Astrocyte (in vitro differentiated cells and primary cell): ENCODE results near the gene FAN1. TPM values are rescaled to one million over a fixed set of nuclear protein-coding genes. Genes with fewer than 3 reads are reported as not detected.

Experiments used
- DNase-seq: peaks from one replicate; pipeline ENCODE4 v3.0.0-alpha.2; 2010; ENCODE audit warnings: low read depth
- FAIRE-seq: peaks from 2 replicates; lab custom pipeline; 2011; peaks lifted over from hg19 to GRCh38; lab: Jason Lieb, UNC
- H2AFZ ChIP-seq: 2 replicates; pipeline ENCODE4 v1.6.0; 2012; ENCODE audit warnings: low read depth, low read length, inconsistent platforms
- H3K27ac ChIP-seq: 2 replicates; pipeline ENCODE4 v1.5.1; 2011; ENCODE audit warnings: low read depth, low read length, inconsistent platforms
- H3K27me3 ChIP-seq: 2 replicates; pipeline ENCODE4 v1.6.0; 2011; ENCODE audit warnings: low read length, inconsistent platforms; ENCODE audit not compliant: insufficient read depth
- H3K36me3 ChIP-seq: 2 replicates; pipeline ENCODE4 v1.5.1; 2011; ENCODE audit warnings: low read length, inconsistent platforms; ENCODE audit not compliant: insufficient read depth
- H3K4me1 ChIP-seq: 2 replicates; pipeline ENCODE4 v1.5.1; 2011; ENCODE audit warnings: low read length, inconsistent platforms; ENCODE audit not compliant: insufficient read depth
- H3K4me2 ChIP-seq: 2 replicates; pipeline ENCODE4 v1.6.0; 2012; ENCODE audit warnings: low read length, inconsistent platforms
- H3K4me3 ChIP-seq: 2 replicates; pipeline ENCODE4 v1.5.1; 2011; ENCODE audit warnings: low read depth, mild to moderate bottlenecking, low read length, inconsistent platforms; ENCODE audit not compliant: insufficient read depth
- H3K79me2 ChIP-seq: 2 replicates; pipeline ENCODE4 v1.6.0; 2012; ENCODE audit warnings: mild to moderate bottlenecking, low read length, inconsistent platforms; ENCODE audit not compliant: insufficient read depth
- H3K9ac ChIP-seq: 2 replicates; pipeline ENCODE4 v1.6.0; 2012; ENCODE audit warnings: mild to moderate bottlenecking, low read length, inconsistent platforms
- H3K9me3 ChIP-seq: 2 replicates; pipeline ENCODE4 v1.5.1; 2012; ENCODE audit warnings: low read depth, mild to moderate bottlenecking, low read length, inconsistent platforms; ENCODE audit not compliant: insufficient read depth
- H4K20me1 ChIP-seq: 2 replicates; pipeline ENCODE4 v1.6.0; 2012; ENCODE audit warnings: low read length, inconsistent platforms; ENCODE audit not compliant: insufficient read depth
- H3K27ac Mint-ChIP-seq: one replicate; pipeline ENCODE4 v1.8.0; 2021; ENCODE audit warnings: mild to moderate bottlenecking, mixed read lengths; ENCODE audit not compliant: unreplicated experiment
- H3K27me3 Mint-ChIP-seq: one replicate; pipeline ENCODE4 v1.8.0; 2021; ENCODE audit warnings: low read depth, mixed read lengths; ENCODE audit not compliant: unreplicated experiment
- H3K36me3 Mint-ChIP-seq: one replicate; pipeline ENCODE4 v1.8.0; 2021; ENCODE audit warnings: low read depth, mixed read lengths; ENCODE audit not compliant: unreplicated experiment
- H3K4me1 Mint-ChIP-seq: one replicate; pipeline ENCODE4 v1.8.0; 2021; ENCODE audit warnings: low read depth, mixed read lengths; ENCODE audit not compliant: unreplicated experiment
- H3K4me3 Mint-ChIP-seq: one replicate; pipeline ENCODE4 v1.8.0; 2021; ENCODE audit warnings: mild to moderate bottlenecking, moderate library complexity, mixed read lengths; ENCODE audit not compliant: unreplicated experiment
- H3K9me3 Mint-ChIP-seq: one replicate; pipeline ENCODE4 v1.8.0; 2021; ENCODE audit warnings: mild to moderate bottlenecking, mixed read lengths; ENCODE audit not compliant: unreplicated experiment
- EZH2 ChIP-seq: IDR thresholded peaks from 2 replicates; pipeline ENCODE4 v1.6.1; 2012; ENCODE audit warnings: mild to moderate bottlenecking, low read length, inconsistent platforms; ENCODE audit not compliant: insufficient read depth
- total RNA-seq: library from RNA; stranded (reverse); gene quantifications from 2 replicates; pipeline ENCODE4 v1.2.1, GENCODE V29; 2021
- TF ChIP-seq, protein P1 (sequence below): IDR thresholded peaks from 2 replicates; pipeline ENCODE4 v1.5.1; 2011; ENCODE audit warnings: low read depth, mild to moderate bottlenecking, inconsistent platforms, low read length, moderate library complexity; ENCODE audit not compliant: insufficient read depth

The FAN1 gene
- total RNA-seq, 1 donor from 2014 or later = 13.6 TPM

DNA sequence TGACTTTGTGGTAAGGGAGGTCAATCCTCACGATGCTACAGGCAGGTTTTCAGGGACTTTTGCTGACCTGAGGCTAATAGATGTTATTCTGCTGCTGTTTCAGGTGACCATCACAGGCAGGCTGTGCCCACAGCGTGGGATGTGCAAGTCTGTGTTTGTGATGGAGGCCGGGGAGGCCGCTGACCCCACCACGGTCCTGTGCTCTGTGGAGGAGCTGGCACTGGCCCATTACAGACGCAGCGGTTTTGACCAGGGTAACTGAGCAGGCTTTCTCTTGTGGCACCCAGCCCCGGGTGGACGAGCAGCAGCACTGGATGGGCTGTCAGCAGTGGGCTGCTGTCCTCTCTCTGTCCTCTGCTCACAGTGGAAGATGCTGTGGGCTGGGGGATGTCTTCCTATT, 22.0 kb downstream of the FAN1 start:
- Histone ChIP-seq H3K27me3 (no peaks in the 10 kb centered on the region), H3K4me3 (no peak overlapping the region), H3K9me3 (no peaks in the 10 kb centered on the region), H3K4me2 (no peak overlapping the region), H3K79me2 (no peaks in the 10 kb centered on the region), H4K20me1 (peaks cover 8% of the 10 kb centered on the region), H3K36me3 (peaks cover 28% of the 10 kb centered on the region), H3K27ac (no peak overlapping the region), H3K9ac (no peak overlapping the region), H3K4me1 (peaks cover 37% of the 10 kb centered on the region), H2AFZ (no peak overlapping the region)
- no peak for FAIRE-seq
- peaks cover 22% of the 10 kb centered on the region for H3K4me1 Mint-ChIP-seq
- peaks cover 16% of the 10 kb centered on the region for H3K36me3 Mint-ChIP-seq
- TF ChIP-seq, protein P1, sequence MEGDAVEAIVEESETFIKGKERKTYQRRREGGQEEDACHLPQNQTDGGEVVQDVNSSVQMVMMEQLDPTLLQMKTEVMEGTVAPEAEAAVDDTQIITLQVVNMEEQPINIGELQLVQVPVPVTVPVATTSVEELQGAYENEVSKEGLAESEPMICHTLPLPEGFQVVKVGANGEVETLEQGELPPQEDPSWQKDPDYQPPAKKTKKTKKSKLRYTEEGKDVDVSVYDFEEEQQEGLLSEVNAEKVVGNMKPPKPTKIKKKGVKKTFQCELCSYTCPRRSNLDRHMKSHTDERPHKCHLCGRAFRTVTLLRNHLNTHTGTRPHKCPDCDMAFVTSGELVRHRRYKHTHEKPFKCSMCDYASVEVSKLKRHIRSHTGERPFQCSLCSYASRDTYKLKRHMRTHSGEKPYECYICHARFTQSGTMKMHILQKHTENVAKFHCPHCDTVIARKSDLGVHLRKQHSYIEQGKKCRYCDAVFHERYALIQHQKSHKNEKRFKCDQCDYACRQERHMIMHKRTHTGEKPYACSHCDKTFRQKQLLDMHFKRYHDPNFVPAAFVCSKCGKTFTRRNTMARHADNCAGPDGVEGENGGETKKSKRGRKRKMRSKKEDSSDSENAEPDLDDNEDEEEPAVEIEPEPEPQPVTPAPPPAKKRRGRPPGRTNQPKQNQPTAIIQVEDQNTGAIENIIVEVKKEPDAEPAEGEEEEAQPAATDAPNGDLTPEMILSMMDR = no peak
- TF ChIP-seq EZH2 = no peak
- no peaks in the 10 kb centered on the region for H3K27me3 Mint-ChIP-seq
- H3K27ac Mint-ChIP-seq = no peak overlapping the region
- no peak overlapping the region for H3K4me3 Mint-ChIP-seq
- H3K9me3 Mint-ChIP-seq = no peaks in the 10 kb centered on the region
- no peak for DNase-seq

DNA sequence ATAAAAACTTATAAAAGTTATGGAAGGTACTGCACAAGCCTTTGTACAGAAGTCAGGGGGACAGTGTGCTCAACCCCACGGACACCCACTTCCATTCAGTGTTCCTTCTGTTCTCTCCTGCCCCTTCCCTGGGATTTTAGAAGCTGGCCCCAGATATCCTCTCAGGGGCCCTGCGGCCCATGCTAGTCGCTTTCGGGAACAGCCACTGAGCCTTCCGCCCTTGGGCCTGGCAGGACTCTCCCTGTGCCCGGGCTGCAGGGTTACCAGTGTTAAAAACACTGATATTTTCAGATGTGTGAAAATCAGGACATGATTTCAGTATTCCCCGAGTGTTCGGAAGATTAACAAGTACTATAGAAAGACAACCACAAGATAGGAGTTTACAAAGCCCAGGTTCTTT, 22.4 kb downstream of the FAN1 start:
- Histone ChIP-seq H3K79me2 (no peaks in the 10 kb centered on the region), H3K4me2 (no peak overlapping the region), H3K36me3 (peaks cover 28% of the 10 kb centered on the region), H3K27me3 (no peaks in the 10 kb centered on the region), H3K9ac (no peak overlapping the region), H4K20me1 (peaks cover 8% of the 10 kb centered on the region), H2AFZ (no peak overlapping the region), H3K27ac (no peak overlapping the region), H3K9me3 (no peaks in the 10 kb centered on the region), H3K4me1 (peaks cover 37% of the 10 kb centered on the region), H3K4me3 (no peak overlapping the region)
- H3K27me3 Mint-ChIP-seq = no peaks in the 10 kb centered on the region
- H3K27ac Mint-ChIP-seq = no peak overlapping the region
- H3K36me3 Mint-ChIP-seq = peaks cover 18% of the 10 kb centered on the region
- no peak for FAIRE-seq
- H3K9me3 Mint-ChIP-seq = no peaks in the 10 kb centered on the region
- peaks cover 22% of the 10 kb centered on the region for H3K4me1 Mint-ChIP-seq
- H3K4me3 Mint-ChIP-seq = no peak overlapping the region
- DNase-seq = no peak
- TF ChIP-seq, protein P1 = no peak
- no peak for TF ChIP-seq EZH2

DNA sequence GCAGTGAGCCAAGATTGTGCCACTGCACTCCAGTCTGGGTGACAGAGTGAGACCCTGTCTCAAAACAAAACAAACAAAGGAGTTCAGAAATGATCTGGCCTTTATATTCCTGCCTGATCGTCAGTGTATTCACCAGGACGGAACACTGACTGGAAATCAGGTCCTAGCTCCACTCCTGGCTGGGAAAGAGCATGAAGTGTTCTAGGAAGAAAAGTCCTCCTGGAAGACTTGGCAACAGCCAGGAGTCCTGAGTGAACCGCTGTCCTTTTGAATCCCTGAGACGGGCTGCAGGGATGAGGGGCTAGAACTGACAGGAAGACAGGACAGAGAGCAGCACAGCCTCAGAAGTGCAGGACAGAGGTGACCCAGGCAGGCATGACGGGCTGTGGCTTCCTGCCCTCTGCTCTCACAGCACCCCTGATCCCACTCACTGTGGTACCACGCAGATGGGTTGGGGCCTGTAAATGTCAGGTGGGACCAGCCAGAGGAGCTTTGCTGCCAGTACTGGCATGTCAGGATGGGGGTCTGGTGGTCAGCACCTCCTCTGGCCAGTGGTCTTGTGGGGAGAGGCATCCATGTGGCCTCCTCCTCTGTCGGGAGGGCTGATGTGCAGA, 23.5 kb downstream of the FAN1 start:
- Histone ChIP-seq H3K27me3 (no peaks in the 10 kb centered on the region), H3K4me1 (peaks cover 27% of the 10 kb centered on the region), H3K36me3 (peaks cover 28% of the 10 kb centered on the region), H3K9ac (no peak overlapping the region), H2AFZ (no peak overlapping the region), H3K79me2 (no peaks in the 10 kb centered on the region), H3K4me3 (no peak overlapping the region), H3K4me2 (no peak overlapping the region), H3K27ac (no peak overlapping the region), H3K9me3 (no peaks in the 10 kb centered on the region), H4K20me1 (peaks cover 8% of the 10 kb centered on the region)
- no peak for TF ChIP-seq EZH2
- TF ChIP-seq, protein P1 = no peak
- H3K4me3 Mint-ChIP-seq = no peak overlapping the region
- DNase-seq (no peak), FAIRE-seq (no peak)
- peaks cover 14% of the 10 kb centered on the region for H3K4me1 Mint-ChIP-seq
- no peaks in the 10 kb centered on the region for H3K27me3 Mint-ChIP-seq
- H3K36me3 Mint-ChIP-seq = peaks cover 15% of the 10 kb centered on the region
- no peak overlapping the region for H3K27ac Mint-ChIP-seq
- H3K9me3 Mint-ChIP-seq = no peaks in the 10 kb centered on the region
